ENCODE measurements around the gene SAMD14.
"Not testable (repeated sequence)": the region's sequence is repeated elsewhere in the genome, so short reads cannot be mapped to it uniquely, and the experiment has no call there.

Gene SAMD14

DNA sequence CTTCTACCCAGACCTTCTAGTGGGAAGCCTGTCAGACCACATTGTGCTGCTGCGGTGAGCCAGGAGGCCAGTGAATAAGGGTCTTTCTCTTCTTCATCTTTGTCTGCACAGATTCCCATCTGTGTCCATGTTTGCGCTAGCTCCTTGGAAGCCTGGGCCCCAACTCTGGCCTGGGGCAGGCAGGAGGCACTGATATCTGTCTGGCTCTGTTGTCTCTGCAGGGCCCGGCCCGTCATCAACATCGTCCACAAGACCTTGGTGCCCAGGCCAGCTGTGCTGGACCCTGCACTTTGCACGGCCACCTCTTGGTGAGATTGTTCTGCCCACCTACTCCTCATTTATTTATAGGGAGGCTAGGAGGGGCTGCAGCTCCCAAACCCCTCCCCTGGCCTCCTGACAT, 55.7 kb downstream of the SAMD14 start:
- no peak for DNase-seq (ENCODE audit: low read depth)

DNA sequence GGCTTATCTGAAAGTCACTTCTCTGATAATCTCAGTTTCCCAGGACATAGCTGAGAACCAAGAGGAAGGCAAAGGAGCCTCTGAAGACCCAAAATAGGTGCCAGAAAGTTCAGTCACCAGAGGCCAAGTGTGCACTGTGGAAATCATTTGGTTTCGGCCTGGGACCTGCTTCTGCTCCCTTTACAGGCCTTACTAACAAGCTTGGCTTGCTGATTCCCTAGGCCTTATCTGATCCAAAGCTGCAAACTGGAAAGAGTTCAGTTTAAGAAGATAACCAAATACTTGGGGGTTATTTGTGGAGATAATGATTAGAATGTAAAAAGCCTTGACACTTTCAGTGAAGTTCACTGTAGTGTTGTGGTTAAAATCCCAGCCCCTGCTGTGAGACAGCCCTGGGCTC, 57.0 kb downstream of the SAMD14 start:
- no peak for DNase-seq (ENCODE audit: low read depth)

DNA sequence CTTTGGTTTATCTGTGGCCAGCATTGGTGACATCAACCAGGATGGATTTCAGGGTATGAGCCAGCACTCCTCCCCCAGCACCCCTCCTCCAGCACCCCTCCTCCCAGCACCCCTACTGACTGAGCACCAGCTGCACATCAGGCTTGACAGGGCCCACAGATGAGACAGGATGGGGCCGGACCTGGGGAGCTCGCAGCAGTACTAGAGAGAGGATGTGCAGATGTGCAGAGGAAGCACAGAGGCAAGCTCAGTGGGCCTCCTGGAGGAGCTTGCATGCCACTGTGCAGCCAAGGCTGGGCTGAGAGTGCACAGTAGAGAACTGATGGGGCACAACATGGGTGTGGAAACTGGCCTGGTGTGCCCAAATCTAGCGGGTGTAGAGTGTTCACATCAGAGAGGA, 57.8 kb downstream of the SAMD14 start:
- no peak for DNase-seq (ENCODE audit: low read depth)

DNA sequence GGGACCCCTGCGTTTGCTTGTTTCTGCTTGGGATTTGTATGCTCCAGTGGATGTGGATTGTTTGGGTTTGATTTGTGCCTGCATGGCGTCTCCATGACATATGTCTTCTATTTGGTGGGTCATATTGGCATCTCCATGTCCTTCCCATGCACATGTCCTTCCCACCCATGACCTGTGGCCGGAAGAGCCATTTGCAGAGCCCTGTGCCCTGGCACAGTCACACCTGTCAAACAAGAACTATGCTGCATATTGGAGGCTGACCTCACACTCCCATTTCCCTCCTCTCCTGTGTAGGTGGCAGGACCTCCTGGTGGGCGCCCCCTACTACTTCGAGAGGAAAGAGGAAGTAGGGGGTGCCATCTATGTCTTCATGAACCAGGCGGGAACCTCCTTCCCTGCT, 58.3 kb downstream of the SAMD14 start:
- no peak for DNase-seq (ENCODE audit: low read depth)

DNA sequence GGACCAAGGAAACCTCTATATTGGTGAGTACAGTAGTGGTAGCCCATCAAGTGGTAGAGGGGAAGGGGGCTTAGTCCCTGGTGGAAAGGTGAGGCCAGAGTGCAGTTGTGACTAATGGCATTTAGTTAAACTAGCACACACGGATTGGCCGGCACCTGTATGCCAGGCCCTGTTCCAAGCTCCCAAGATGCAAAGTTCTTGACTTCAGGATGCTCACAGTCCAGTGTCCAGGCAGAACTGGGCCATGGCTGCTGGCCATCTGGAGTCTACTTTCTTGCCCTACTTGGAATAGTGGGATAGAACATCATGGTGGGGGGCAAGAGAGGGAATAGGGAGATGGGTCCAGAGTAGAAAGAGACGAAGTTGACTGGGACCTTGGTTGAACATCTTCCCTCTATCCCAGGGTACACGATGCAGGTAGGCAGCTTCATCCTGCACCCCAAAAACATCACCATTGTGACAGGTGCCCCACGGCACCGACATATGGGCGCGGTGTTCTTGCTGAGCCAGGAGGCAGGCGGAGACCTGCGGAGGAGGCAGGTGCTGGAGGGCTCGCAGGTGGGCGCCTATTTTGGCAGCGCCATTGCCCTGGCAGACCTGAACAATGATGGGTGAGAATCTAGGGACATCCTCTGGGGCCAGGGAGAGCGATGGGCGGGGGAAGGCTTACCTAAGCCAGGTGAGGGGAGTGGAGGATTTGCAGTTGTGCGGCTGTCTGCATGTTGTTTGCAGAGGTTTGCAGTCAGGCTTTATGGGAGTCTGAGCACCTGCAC, 58.9 kb downstream of the SAMD14 start:
- no peak for DNase-seq (ENCODE audit: low read depth)

DNA sequence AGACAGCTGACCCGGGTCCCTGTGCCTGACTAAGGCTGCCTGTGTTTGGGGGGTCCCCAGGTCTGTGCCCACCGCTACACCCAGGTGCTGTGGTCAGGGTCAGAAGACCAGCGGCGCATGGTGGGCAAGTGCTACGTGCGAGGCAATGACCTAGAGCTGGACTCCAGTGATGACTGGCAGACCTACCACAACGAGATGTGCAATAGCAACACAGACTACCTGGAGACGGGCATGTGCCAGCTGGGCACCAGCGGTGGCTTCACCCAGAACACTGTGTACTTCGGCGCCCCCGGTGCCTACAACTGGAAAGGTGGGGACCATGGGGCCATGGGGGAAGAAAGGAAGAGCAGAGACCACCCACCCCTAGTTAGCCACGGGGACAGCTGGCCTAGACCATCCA, 62.0 kb downstream of the SAMD14 start:
- DNase-seq (ENCODE audit: low read depth): no peak

DNA sequence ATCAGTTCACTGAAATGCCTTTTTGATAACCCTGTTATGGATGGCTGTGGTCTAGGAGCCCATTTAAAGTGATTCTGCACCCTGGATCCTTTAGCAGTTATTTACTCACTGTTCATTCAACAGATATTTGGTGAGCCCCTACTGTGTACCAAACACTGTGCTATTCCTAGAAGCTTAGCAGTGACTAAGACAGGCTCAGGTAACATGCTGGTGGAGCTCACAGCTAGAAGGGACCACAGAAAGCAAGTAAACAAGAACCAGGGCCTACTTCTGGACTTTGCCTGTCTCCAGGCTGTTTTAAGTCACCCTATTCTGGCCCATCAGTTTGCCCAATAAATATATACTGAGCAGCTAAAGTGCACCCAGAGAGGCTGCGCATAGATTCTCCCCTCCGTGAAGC, 63.0 kb downstream of the SAMD14 start:
- DNase-seq (ENCODE audit: low read depth): no peak

DNA sequence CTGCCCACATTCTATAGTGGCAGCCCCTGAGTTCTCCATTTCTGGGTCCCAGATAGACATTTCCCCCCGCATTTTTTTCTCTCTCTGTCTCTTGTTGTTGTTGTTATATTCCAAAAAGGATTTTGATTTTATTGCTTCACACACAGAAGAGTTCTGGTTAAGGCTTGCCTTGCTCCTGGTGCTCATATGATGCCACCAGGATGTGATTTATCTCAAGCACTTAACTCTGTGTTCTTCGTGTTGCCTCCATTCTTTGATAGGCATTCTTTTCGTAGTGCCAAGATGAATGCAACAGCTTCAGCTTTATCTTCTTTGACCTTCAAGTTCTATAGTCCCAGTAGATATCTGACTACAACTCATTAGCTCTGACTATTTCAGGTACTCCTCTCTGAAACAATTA, 64.9 kb downstream of the SAMD14 start:
- DNase-seq (ENCODE audit: low read depth): no peak

DNA sequence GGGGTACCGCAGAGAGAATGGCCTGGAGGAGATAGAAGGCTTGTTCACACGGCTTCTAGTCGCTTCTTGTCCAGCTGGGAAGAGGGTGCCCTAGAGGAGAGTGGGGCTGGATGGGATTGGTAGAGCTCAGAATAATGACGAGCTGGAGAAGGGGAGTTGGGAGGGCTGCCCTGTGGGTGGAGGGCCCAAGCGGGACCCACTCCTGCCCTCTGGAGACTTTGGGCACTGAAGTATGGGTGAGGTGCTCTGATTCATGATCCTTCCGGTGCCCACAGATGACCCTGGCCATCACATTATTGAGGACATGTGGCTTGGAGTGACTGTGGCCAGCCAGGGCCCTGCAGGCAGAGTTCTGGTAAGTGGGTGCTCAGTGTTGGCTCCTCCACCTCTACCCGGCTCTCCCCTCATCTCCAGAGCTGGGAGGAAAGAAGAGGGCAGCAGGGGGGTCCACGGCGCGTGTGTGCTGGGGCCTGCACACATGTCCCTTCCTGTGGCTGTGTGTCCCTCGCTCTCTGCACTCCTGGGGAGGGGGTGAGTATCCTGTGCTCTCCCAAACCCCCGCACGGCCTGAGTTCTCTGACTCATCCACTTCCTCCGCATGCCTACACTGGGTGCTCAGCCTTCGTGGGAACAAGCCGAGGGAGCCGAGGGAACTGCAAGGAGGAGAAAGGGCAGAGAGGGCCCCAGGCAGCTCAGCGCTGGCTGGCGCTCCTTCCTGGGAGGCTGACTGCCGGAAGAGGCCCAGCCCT, 65.5 kb downstream of the SAMD14 start:
- DNase-seq (ENCODE audit: low read depth): no peak

DNA sequence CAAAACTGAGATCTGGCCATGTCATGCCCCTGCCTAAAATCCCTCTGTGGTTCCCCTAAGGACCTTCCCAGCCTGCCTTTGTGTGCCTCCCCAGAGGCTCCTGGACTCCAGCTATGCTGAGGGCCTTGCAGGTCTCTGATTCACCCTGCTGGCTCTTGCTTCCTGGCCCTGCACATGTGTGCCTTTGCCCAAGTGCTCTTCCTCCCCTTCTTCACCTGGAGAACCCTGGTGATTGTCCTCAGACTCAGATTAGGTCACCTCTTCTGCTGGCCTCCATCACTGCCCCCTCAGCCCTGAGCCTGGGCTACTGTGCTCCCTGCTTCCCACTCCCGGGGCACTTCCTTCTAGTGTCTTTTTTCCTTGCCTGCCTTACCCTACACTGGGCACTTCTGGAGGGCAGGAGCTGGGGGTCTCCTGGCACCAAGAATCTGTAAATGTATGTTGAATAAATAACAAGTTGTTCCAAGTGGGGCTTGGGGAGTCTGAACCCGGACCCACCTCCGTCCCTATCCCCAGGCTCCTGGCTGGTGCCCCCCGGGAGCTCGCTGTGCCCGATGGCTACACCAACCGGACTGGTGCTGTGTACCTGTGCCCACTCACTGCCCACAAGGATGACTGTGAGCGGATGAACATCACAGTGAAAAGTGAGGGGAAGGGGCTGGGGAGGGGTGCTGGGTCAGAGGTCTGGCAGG, 66.3 kb downstream of the SAMD14 start:
- DNase-seq (ENCODE audit: low read depth): no peak

DNA sequence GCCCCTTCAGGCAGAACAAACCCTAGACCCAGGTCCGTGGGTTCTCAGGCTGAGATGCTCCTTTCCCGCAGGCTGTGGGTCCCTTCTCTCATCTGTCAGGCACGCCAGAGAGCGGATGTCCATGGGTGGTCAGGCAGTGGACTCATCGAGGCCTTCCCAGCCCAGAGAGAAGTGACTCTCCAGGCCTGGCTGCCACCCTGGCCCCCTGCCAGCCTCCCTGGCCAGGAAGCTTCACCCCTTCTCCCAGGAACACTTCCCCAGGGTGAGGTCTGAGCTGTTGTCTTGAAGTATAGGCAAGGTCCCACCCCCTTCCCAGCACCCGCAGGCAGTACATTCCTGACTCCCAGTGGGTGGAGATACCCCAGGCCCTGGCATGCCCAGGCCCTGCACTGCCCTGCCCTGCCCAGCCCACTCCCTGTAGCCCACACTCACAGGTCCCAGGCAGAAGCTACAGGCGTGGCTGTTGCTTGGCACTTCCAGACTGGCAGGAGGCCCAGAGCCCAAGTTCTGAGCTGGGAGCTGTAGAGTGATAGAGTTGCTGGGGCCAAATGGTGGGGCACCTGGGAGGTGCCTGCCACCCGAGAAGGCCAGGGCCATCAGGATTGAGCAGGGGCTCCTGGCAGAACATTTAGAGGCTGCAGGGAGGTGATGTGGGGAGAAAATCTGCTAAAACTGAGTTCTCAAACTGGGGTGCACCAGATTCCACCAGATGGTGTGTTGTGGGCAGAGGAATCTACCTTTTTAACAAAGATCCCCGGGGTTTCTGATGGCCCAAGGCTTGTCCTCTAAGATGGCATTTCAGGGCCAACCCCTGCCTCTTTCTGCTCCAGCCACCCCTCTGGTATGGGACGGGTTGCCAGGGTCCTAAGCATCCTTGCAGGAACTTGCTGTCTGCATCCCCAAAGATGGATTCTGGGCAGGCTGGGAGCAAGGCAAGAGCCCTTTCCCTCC, 67.4 kb downstream of the SAMD14 start:
- DNase-seq (ENCODE audit: low read depth): no peak

DNA sequence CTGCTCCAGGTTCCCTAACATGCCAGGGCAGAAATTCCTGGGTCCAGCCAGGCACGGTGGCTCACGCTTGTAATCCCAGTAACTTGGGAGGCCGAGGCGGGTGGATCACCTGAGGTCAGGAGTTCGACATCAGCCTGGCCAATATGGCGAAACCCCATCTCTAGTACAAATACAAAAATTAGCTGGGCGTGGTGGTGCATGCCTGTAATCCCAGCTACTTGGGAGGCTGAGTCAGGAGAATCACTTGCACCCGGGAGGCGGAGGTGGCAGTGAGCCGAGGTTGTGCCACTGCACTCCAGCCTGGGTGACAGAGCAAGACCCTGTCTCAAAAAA, 68.3 kb downstream of the SAMD14 start:
- DNase-seq (ENCODE audit: low read depth): not testable (repeated sequence)

DNA sequence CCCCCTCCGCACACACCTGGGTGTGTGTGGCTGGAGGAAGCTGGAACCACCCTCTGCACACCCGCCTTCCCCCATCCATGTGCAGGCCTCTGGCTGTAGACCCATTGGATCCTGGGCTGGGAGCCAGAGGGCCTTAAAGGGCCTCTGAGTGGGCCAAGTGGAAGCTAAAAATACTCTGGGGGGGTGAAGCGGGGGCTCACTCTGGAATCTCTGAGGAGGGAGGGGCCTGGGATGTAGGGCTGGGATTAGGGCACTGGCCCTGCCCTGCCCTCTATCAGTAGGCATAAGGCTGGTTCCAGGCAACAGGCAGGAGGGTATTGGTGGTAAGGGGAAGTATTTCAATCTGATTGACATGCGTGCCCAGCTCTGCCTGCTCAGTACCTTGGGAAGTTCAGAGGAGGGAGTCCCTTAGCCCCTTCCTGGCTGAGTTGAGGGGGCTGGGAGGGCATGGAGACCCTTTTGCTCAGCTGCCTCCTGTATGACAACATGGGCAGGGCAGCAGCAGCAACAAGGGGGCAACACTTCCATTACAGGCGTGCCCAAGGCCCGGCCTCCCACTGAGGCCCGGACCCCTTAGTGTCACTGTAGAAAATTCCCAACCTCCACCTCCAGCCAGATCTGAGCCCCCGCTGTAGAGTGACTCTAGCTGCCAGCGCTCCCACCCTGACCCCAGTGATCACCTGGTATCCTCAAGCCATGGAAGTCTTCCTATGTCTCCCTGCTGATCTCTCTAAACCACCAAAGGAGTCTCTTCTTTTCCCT, 68.8 kb downstream of the SAMD14 start:
- no peak for DNase-seq (ENCODE audit: low read depth)

All from stimulated activated CD8-positive, alpha-beta memory T cell treated with anti-CD3 and anti-CD28 coated beads, Interleukin-15, amount 100 ng/mL, for 24 hours (primary cell).